ENCODE data around the gene BLOC1S6. TPM values are rescaled to one million over a fixed set of nuclear protein-coding genes. Genes with fewer than 3 reads are reported as not detected.
A peak's percentile ranks its signal among the peaks of the same experiment; 100 is the strongest.

The BLOC1S6 gene
- total RNA-seq, 1 experiment from 2014 or later, result 37.0 TPM

GRCh38 chr15:45585069-45585791, 1.9 kb upstream of the BLOC1S6 start:
- H3K9me3 ChIP-seq, result no peaks in the 10 kb centered on the region
- intact Hi-C loops (cut with micrococcal nuclease; ENCODE audit: unreplicated experiment), result no loop called here
- TF ChIP-seq, protein P1, sequence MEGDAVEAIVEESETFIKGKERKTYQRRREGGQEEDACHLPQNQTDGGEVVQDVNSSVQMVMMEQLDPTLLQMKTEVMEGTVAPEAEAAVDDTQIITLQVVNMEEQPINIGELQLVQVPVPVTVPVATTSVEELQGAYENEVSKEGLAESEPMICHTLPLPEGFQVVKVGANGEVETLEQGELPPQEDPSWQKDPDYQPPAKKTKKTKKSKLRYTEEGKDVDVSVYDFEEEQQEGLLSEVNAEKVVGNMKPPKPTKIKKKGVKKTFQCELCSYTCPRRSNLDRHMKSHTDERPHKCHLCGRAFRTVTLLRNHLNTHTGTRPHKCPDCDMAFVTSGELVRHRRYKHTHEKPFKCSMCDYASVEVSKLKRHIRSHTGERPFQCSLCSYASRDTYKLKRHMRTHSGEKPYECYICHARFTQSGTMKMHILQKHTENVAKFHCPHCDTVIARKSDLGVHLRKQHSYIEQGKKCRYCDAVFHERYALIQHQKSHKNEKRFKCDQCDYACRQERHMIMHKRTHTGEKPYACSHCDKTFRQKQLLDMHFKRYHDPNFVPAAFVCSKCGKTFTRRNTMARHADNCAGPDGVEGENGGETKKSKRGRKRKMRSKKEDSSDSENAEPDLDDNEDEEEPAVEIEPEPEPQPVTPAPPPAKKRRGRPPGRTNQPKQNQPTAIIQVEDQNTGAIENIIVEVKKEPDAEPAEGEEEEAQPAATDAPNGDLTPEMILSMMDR (IDR thresholded peaks at IDR 0.05; ENCODE audit: insufficient read depth in 1 of 2, low read depth in 1 of 2, low read length in 1 of 2, severe bottlenecking in 1 of 2, unreplicated experiment in 1 of 2), result no peak
- H3K4me1 ChIP-seq, result peaks cover 18% of the 10 kb centered on the region
- BruUV-seq (replicated peaks), result no TSS peak
- H3K4me3 ChIP-seq (ENCODE audit: low read depth, low read length), result no peak overlapping the region
- POLR2A ChIA-PET, result no interaction called here
- Mint-ChIP-seq H3K4me3 (ENCODE audit: unreplicated experiment) (no peak overlapping the region), H3K27ac (ENCODE audit: unreplicated experiment) (no peak overlapping the region), H3K9me3 (ENCODE audit: unreplicated experiment) (no peaks in the 10 kb centered on the region), H3K27me3 (ENCODE audit: insufficient read depth, unreplicated experiment) (no peaks in the 10 kb centered on the region), H3K4me1 (ENCODE audit: low read depth, unreplicated experiment) (peaks cover 8% of the 10 kb centered on the region), H3K36me3 (ENCODE audit: insufficient read depth, unreplicated experiment) (peaks cover 8% of the 10 kb centered on the region)
- H3K36me3 ChIP-seq (ENCODE audit: control insufficient read depth, insufficient read depth, low read length), result no peaks in the 10 kb centered on the region
- DNase-seq, result no peak
- no peaks in the 10 kb centered on the region for H3K27me3 ChIP-seq (replicated peaks; ENCODE audit: control insufficient read depth, insufficient read depth, low read length)
- CTCF ChIA-PET, result no interaction called here

DNA sequence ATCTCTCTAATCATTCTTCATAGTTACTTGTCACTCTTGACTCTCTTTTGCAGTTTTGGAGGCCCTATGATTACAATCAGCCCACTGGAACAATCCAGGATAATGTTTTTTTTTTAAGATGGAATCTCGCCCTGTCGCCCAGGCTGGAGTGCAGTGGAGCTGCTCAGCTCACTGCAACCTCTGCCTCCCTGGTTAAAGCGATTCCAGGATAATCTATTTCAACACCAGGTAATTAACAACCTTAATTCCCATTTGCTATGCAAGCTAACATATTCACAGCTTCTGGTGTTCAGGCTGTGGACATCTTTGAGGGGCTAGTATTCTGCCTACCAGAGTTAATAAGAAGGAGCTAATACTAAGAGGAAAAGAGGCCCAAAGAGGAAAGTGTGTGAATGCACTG, 1.1 kb upstream of the BLOC1S6 start:
- Mint-ChIP-seq H3K27me3 (ENCODE audit: insufficient read depth, unreplicated experiment) (no peaks in the 10 kb centered on the region), H3K4me3 (ENCODE audit: unreplicated experiment) (peak overlapping the region; percentile 81), H3K27ac (ENCODE audit: unreplicated experiment) (peak overlapping the region; percentile 100), H3K9me3 (ENCODE audit: unreplicated experiment) (no peaks in the 10 kb centered on the region), H3K36me3 (ENCODE audit: insufficient read depth, unreplicated experiment) (peaks cover 8% of the 10 kb centered on the region), H3K4me1 (ENCODE audit: low read depth, unreplicated experiment) (peaks cover 8% of the 10 kb centered on the region)
- Histone ChIP-seq H3K4me1 (peaks cover 18% of the 10 kb centered on the region), H3K36me3 (ENCODE audit: control insufficient read depth, insufficient read depth, low read length) (no peaks in the 10 kb centered on the region), H3K27me3 (replicated peaks; ENCODE audit: control insufficient read depth, insufficient read depth, low read length) (no peaks in the 10 kb centered on the region), H3K9me3 (no peaks in the 10 kb centered on the region), H3K4me3 (ENCODE audit: low read depth, low read length) (peak overlapping the region; percentile 72)
- no peak for DNase-seq
- TF ChIP-seq, protein P1 (IDR thresholded peaks at IDR 0.05; ENCODE audit: insufficient read depth in 1 of 2, low read depth in 1 of 2, low read length in 1 of 2, severe bottlenecking in 1 of 2, unreplicated experiment in 1 of 2), result no peak
- POLR2A ChIA-PET, result interaction anchor here (0.9 to 1.1 kb wide), 2 partner anchors 25 to 28 kb away, joined by 3 to 4 read pairs; no protein-coding TSS in a partner anchor
- no TSS peak for BruUV-seq (replicated peaks)
- intact Hi-C loops (cut with micrococcal nuclease; ENCODE audit: unreplicated experiment), result loop anchor here (2.0 kb wide), 2 partner anchors 29 to 183 kb away; a partner anchor contains a TSS
- CTCF ChIA-PET, result interaction anchor here (1.2 to 1.3 kb wide), 2 partner anchors 12 to 28 kb away, joined by 4 to 5 read pairs; no protein-coding TSS in a partner anchor

- intact Hi-C loops (cut with micrococcal nuclease; ENCODE audit: unreplicated experiment), result loop anchor here (2.0 kb wide), 2 partner anchors 28 to 184 kb away; a partner anchor contains a TSS
- Histone ChIP-seq H3K9me3 (no peaks in the 10 kb centered on the region), H3K27me3 (replicated peaks; ENCODE audit: control insufficient read depth, insufficient read depth, low read length) (no peaks in the 10 kb centered on the region), H3K36me3 (ENCODE audit: control insufficient read depth, insufficient read depth, low read length) (no peaks in the 10 kb centered on the region), H3K4me1 (peaks cover 18% of the 10 kb centered on the region), H3K4me3 (ENCODE audit: low read depth, low read length) (peak overlapping the region; percentile 72)
- ChIA-PET POLR2A (interaction anchor here (0.5 to 1.2 kb wide), 7 partner anchors 8 to 428 kb away, joined by 3 to 10 read pairs (median 5); a partner anchor contains a TSS), CTCF (interaction anchor here (0.5 to 1.3 kb wide), 3 partner anchors 13 to 116 kb away, joined by 3 to 5 read pairs (median 4); no protein-coding TSS in a partner anchor)
- Mint-ChIP-seq H3K9me3 (ENCODE audit: unreplicated experiment) (no peaks in the 10 kb centered on the region), H3K27ac (ENCODE audit: unreplicated experiment) (peak overlapping the region; percentile 100), H3K27me3 (ENCODE audit: insufficient read depth, unreplicated experiment) (no peaks in the 10 kb centered on the region), H3K4me1 (ENCODE audit: low read depth, unreplicated experiment) (peaks cover 8% of the 10 kb centered on the region), H3K36me3 (ENCODE audit: insufficient read depth, unreplicated experiment) (peaks cover 8% of the 10 kb centered on the region), H3K4me3 (ENCODE audit: unreplicated experiment) (peak overlapping the region; percentile 81)
- TF ChIP-seq, protein P1 (IDR thresholded peaks at IDR 0.05; ENCODE audit: insufficient read depth in 1 of 2, low read depth in 1 of 2, low read length in 1 of 2, severe bottlenecking in 1 of 2, unreplicated experiment in 1 of 2), result no peak
- DNase-seq, result no peak
- BruUV-seq (replicated peaks), result TSS peak; percentile 93
Observed at GRCh38 chr15:45586601-45587094, 531 bp upstream of the BLOC1S6 start.
